Superior temporal gyrus (tissue), 1 donor: Measurements from ENCODE around the gene GSDMA.

Experiments
- DNase-seq: peaks from one replicate; pipeline ENCODE4 v3.0.0-alpha.2; 2016; ENCODE audit errors: extremely low spot score

The GSDMA gene, protein sequence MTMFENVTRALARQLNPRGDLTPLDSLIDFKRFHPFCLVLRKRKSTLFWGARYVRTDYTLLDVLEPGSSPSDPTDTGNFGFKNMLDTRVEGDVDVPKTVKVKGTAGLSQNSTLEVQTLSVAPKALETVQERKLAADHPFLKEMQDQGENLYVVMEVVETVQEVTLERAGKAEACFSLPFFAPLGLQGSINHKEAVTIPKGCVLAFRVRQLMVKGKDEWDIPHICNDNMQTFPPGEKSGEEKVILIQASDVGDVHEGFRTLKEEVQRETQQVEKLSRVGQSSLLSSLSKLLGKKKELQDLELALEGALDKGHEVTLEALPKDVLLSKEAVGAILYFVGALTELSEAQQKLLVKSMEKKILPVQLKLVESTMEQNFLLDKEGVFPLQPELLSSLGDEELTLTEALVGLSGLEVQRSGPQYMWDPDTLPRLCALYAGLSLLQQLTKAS

DNA sequence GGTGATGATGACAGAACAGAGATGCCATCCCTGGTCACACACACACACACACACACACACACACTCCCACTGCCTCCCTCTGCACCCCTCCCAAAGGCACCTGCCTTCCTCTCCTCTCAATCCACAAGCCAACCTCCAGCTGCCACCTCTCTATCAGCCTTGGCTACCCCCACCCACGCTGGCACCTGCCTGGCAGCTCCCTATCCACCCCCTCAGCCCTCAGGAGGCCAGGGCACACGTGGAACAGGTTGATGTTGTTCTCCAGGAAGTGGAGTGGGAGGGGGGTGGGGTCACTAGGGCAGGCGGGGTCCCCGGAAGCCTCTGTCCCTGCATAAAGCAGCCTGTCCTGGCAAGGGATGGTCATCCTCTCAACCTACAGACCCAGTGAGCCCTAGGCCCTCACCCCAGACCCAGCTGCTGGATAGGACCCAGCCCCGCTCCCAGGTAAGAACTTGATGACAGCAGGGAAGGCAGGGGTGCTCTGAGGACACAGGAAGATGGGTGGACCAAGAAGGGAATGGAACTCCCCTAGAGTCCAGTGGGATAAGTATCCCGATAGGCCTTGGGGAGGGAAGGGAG is at the start of gene GSDMA:
GSDMA (plus strand) TSS at position 363 of the 579 bp plus-strand sequence. CDS start 2,684 bp downstream, outside the sequence.
- no peak for DNase-seq

GRCh38 chr17:39913989-39914388 is 48.8 kb upstream of the GSDMA start:
- no peak for DNase-seq

DNA sequence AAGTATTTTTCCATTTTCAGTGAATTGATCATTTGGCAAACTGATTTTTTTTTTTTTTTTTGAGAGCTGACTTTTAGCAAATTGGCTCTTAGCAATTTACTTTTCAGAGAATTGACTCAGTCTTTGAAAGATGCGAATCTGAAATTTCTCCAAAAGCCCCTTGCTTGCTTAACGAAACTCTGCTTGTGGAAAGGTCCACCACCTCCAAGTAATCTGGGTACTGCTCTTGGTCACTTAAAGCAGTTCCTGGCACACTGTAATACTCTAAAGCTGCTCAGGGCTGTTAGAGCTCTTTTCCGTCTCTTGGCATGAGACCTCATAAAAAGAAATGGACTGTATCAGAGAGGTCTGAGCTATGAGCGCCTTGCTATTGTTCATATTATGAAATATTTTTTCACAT is 47.2 kb upstream of the GSDMA start:
- no peak for DNase-seq

GRCh38 chr17:39916918-39917317 is 45.9 kb upstream of the GSDMA start:
- DNase-seq: no peak

DNA sequence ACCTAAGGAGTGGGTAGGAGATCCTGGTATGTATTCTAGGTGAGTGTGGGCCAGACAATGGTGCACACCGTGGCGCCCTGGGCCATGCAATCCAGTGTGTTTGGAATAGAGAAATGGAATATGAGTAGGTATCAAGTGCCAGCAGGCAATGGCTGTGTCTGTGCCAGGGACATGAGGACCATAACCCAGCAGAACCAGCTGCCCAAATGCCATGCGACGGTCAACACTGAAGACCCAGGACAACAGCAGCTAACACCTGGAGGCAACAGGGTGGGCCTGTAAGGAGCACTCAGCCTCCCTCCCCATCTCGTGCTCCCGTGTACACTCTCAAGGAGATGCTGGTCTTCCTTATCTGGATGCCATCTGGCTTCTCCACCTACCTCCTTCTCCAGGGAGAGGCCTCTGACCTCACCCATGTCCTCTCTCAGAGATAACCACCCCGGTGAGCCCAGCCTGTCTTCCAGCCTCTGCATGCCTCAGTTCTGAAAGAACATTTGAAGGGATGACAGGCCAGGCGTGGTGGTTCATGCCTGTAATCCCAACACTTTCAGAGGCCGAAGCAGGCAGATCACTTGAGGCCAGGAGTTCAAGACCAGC is 43.6 kb upstream of the GSDMA start:
- no peak for DNase-seq

GRCh38 chr17:39920218-39921210 is 42.3 kb upstream of the GSDMA start:
- no peak for DNase-seq

DNA sequence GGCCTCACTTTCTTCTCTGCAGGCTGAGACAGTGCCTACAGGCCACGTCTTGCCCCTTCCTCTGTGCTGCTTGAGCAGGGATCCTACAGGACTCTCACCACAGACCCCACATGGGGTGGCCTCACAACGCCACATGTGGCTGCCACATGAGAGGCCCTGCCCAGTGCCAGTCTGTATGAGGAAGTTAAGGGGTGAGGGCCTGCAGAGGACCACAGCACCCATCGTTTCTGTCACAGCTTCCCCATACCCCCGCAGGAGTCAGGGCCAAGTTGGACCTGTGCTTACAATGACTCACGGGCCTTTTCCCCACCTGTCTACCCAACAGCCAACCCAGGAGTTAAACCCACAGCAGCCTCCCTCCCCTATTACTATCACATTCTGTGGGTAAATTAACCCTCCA is 41.5 kb upstream of the GSDMA start:
- DNase-seq: no peak

- no peak for DNase-seq
Observed at GRCh38 chr17:39922006-39922405, 40.8 kb upstream of the GSDMA start.

GRCh38 chr17:39923230-39923629 is 39.6 kb upstream of the GSDMA start:
- no peak for DNase-seq

GRCh38 chr17:39923836-39924690 is 38.7 kb upstream of the GSDMA start:
- DNase-seq: no peak

GRCh38 chr17:39924691-39925055 is 38.1 kb upstream of the GSDMA start:
- no peak for DNase-seq

- DNase-seq: no peak
Observed at GRCh38 chr17:39925282-39926134, 37.3 kb upstream of the GSDMA start.

DNA sequence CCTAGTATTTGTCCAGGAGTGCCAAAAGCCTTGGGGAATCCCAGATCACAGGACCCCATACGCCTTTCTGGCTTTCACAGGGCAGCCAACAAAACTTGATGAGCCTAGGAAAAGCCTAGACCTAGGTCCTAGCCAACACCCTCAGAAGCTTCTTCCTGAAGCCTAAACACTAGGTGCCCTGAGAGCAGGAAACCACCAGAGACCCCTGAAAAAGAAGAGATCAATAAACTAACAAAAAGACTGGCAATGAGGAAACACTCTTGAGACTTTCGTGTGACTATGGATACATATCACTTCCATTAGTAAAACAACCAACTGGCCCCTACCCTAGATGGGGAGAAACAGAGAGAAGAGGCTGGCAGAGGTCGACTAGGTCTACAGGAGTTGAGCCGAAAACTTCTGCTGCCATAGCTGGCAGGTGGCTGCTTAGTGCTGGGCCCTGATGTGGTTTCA is 36.6 kb upstream of the GSDMA start:
- no peak for DNase-seq

DNA sequence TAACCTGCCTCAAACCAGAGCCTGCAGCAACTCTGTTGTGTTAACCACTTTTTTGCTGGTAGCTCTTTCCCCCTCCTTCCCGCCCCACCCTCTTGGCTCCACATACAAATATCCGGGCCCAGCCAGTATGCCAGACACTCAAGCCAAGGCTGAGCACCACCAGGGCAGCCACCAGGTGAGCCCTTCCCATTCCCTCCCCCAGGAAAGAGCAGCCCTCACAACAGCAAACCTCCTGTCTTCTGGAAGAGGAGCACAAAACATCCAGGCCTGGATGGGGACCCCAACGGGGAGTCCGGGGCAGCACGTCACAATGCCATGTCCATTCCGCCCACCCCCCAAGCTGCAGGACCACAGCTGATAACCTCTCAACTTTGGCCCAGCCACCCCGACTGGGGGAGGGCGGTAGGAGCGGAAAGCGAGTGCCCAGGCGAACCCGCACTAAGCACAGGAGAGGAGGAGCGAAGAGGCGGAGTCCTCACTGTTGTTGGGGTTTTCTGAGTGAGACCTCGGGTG is 36.2 kb upstream of the GSDMA start:
- no peak for DNase-seq

- DNase-seq: peak; percentile 94
Observed at GRCh38 chr17:39927101-39927928, 35.5 kb upstream of the GSDMA start, which contains the start of the genes LRRC3C and ORMDL3. LRRC3C (plus strand) TSS chr17:39927732; CDS start chr17:39941524, 13,792 bp downstream. ORMDL3 (minus strand) TSS chr17:39927601; CDS start chr17:39924203, 3,398 bp downstream.

GRCh38 chr17:39927929-39928857 is 34.6 kb upstream of the GSDMA start:
- DNase-seq: no peak
